WI38 (cell line): Measurements from ENCODE around the gene TOMT.

Experiments used
- H3K4me3 ChIP-seq: 2 replicates; pipeline ENCODE4 v1.5.1; 2011; ENCODE audit warnings: low read depth, mild to moderate bottlenecking, control low read depth, low read length
- TF ChIP-seq, protein P1 (sequence below): IDR thresholded peaks from 2 replicates; pipeline ENCODE4 v1.5.1; 2012; ENCODE audit warnings: low read depth, mild to moderate bottlenecking, control low read depth, low read length

TOMT gene

DNA sequence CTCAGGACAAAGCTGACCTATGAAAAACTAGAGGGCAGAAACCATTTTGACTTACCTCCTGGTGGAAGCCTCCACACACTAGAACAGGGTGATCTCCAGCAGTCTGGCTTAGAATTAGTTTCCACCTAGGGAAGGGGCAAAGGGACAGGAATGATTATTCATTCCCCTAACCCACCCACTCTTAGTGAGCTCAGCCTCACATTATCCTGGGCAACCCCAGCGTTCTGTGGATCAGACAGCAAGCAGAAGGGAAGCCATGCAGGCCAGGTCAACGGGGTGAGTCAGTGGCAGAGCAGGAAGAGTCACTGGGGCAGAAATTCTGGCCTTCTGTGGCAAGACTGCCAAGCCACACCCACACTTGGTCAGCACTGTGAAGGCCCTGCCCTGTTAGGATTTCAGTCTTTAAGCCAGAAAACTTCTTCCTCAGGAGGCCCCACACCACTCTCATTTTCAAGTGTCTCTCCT is 35.9 kb upstream of the TOMT start:
- TF ChIP-seq, protein P1, sequence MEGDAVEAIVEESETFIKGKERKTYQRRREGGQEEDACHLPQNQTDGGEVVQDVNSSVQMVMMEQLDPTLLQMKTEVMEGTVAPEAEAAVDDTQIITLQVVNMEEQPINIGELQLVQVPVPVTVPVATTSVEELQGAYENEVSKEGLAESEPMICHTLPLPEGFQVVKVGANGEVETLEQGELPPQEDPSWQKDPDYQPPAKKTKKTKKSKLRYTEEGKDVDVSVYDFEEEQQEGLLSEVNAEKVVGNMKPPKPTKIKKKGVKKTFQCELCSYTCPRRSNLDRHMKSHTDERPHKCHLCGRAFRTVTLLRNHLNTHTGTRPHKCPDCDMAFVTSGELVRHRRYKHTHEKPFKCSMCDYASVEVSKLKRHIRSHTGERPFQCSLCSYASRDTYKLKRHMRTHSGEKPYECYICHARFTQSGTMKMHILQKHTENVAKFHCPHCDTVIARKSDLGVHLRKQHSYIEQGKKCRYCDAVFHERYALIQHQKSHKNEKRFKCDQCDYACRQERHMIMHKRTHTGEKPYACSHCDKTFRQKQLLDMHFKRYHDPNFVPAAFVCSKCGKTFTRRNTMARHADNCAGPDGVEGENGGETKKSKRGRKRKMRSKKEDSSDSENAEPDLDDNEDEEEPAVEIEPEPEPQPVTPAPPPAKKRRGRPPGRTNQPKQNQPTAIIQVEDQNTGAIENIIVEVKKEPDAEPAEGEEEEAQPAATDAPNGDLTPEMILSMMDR, result no peak
- peak overlapping the region; percentile 41 for H3K4me3 ChIP-seq

DNA sequence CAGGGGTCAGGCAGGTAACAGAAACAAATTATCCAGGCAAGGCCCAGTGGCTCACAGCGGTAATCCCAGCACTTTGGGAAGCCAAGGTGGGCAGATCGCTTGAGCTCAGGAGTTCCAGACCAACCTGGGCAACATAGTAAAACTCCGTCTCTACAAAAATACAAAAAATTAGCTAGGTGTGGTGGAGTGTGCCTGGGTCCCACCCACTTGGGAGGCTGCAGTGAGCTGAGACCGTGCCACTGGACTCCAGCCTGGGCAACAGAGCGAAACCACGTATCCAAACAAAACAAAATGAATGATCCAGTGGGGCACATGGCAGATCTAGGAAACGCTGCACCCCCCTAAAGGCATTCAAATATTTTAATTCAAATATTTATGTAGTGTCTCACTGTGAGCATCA is 35.2 kb upstream of the TOMT start:
- TF ChIP-seq, protein P1, result no peak
- no peak overlapping the region for H3K4me3 ChIP-seq

DNA sequence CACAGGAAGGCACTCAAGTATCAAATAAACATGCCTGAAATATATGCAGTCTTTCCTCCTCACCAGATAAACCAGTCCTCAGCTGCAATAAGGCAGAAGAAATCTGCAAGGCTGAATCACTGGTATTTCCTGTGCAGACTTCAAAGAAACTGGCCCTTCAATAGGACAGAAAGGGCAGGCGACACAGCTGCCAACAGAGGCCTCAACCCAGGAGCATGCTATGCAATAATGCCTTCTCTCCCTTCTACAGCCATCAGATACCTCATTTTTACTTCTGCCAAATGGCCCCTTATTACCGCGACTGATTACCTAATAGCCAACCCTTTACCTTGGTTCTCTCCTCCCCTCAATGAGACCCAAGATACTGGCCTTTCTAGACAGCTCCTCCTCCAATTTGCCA is 33.4 kb upstream of the TOMT start:
- TF ChIP-seq, protein P1, result no peak
- H3K4me3 ChIP-seq, result no peak overlapping the region

DNA sequence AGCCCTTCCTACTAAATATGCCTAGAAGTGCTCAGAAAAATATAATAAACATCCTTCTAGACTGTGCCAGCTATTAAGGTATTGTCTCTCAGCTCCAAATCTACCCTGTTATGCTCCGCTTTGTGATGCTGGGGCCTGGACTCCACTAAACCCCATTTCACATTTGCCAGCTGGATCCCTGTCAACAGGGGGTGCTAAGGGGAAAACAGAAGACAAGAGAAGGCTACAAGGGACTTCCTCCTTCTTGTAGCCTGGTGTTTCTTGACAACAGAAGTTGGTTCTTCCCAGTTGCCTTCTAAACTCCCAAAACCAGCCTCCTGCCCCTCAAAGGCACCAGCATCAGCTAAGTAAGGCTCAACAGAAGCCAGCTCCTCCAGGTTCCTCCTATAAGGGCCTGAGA is 30.6 kb upstream of the TOMT start:
- TF ChIP-seq, protein P1, result no peak
- no peak overlapping the region for H3K4me3 ChIP-seq

DNA sequence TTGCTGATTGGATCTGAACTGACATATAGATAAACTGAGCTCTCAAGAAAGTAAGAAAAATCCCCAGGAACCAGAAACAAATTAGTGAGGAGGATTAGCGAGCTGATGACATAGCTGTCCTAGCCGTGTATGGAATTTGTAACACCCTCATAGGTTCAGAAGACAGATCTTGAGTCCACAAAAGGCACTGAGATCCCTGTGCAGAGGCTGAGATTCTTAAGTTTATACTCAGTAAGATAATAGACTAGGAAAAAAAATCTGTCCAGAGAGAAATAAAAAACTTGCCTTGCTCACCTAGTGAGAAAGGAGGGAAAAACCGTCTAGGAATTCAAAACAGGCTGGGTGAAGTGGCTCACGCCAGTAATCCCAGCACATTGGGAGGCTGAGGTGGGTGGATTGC is 30.0 kb upstream of the TOMT start:
- H3K4me3 ChIP-seq, result no peak overlapping the region
- TF ChIP-seq, protein P1, result no peak

DNA sequence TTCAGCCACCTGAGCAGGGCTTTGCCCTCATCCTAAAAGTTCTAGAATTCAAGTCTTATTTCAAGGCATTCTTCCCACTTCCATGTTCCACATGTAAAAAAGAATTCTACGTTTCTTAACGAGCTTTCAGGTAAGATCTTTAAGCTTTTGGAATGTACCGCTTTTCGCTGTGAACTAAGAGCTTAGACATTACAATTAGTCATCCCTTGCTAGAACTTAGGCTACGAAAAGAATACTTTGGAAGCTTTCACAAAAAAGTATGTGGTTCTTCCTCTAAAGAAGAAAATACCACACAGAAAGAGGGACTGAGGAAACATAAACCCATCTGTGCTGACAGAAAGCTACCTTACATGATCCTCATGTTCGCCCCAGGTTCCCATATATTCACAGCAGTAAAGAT is 27.2 kb upstream of the TOMT start:
- H3K4me3 ChIP-seq, result peak overlapping the region; percentile 83
- TF ChIP-seq, protein P1, result no peak

DNA sequence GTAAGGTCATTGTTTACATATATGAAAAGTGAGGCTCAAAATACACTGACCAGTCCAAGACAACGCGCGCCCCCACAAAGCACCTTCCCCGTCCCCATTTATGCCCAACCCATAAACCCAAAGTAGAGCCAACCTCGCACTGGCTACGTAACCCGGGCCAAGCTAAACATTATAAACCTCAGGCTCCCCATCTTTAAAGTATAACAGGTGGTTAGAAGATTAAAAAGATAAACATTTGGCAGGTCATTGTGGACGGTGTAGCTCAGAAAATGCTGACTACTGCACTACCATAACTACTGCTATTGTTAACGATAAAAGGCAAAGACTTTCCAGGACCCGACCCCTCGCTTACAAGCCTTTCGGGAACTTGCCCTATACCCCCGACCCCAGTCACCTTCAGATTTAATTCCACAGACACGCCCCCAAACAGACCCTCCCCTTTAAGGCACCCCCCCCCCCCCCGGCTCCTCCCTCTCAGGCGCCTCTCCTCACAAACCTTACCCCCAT is 25.9 kb upstream of the TOMT start:
- peak overlapping the region; percentile 83 for H3K4me3 ChIP-seq

More for the DNA sequence above, 25.9 kb upstream of the TOMT start:
- TF ChIP-seq, protein P1, result no peak
